H9 (cell line): ENCODE measurements around the gene CASTOR1. TPM values are rescaled to one million over a fixed set of nuclear protein-coding genes. Genes with fewer than 3 reads are reported as not detected.
A peak's percentile ranks its signal among the peaks of the same experiment; 100 is the strongest.

Experiments used
- DNase-seq: peaks from one replicate; pipeline ENCODE4 v3.0.0-alpha.2; 2017
- H2AFZ ChIP-seq: one replicate; pipeline ENCODE4 v1.6.1; 2013; ENCODE audit warnings: mild to moderate bottlenecking, low read length, control low read depth, moderate library complexity
- H2AK5ac ChIP-seq: 2 replicates; pipeline ENCODE4 v1.6.1; 2013; ENCODE audit warnings: low read length, control low read depth, mixed read lengths; ENCODE audit not compliant: insufficient read length
- H2BK120ac ChIP-seq: one replicate; pipeline ENCODE4 v1.6.1; 2013; ENCODE audit warnings: low read depth, mild to moderate bottlenecking, low read length, control low read depth, inconsistent platforms; ENCODE audit not compliant: poor library complexity, severe bottlenecking
- H2BK12ac ChIP-seq: 2 replicates; pipeline ENCODE4 v1.6.1; 2013; ENCODE audit warnings: low read length, control low read depth, mixed read lengths, low read depth; ENCODE audit not compliant: insufficient read length
- H2BK15ac ChIP-seq: 2 replicates; pipeline ENCODE4 v1.6.1; 2013; ENCODE audit warnings: low read depth, low read length, control low read depth
- H2BK20ac ChIP-seq: one replicate; pipeline ENCODE4 v1.6.1; 2013; ENCODE audit warnings: low read depth, mild to moderate bottlenecking, low read length, control low read depth, inconsistent platforms; ENCODE audit not compliant: poor library complexity, severe bottlenecking
- H2BK5ac ChIP-seq: 2 replicates; pipeline ENCODE4 v1.6.1; 2013; ENCODE audit warnings: low read length, control low read depth, mixed read lengths; ENCODE audit not compliant: insufficient read length
- H3K14ac ChIP-seq: 2 replicates; pipeline ENCODE4 v1.6.1; 2013; ENCODE audit warnings: low read length, control low read depth; ENCODE audit not compliant: insufficient read depth
- H3K18ac ChIP-seq: 2 replicates; pipeline ENCODE4 v1.6.1; 2013; ENCODE audit warnings: low read depth, mild to moderate bottlenecking, mixed read lengths, low read length, control low read depth; ENCODE audit not compliant: insufficient read length
- H3K23ac ChIP-seq: 2 replicates; pipeline ENCODE4 v1.6.1; 2013; ENCODE audit warnings: low read length, control low read depth, mixed read lengths, low read depth; ENCODE audit not compliant: insufficient read length
- H3K23me2 ChIP-seq: 2 replicates; pipeline ENCODE4 v1.6.1; 2013; ENCODE audit warnings: low read depth, mild to moderate bottlenecking, mixed read lengths, low read length, control low read depth; ENCODE audit not compliant: insufficient read length, poor library complexity, severe bottlenecking
- H3K27ac ChIP-seq: 2 replicates; pipeline ENCODE4 v1.5.1; 2013; ENCODE audit warnings: low read length, control low read depth, mixed read lengths, low read depth; ENCODE audit not compliant: insufficient read length
- H3K27me3 ChIP-seq: 2 replicates; pipeline ENCODE4 v1.6.1; 2013; ENCODE audit warnings: low read length, control low read depth, inconsistent platforms; ENCODE audit not compliant: insufficient read depth
- H3K4ac ChIP-seq: 2 replicates; pipeline ENCODE4 v1.6.1; 2013; ENCODE audit warnings: low read depth, mild to moderate bottlenecking, control low read depth, inconsistent platforms, low read length, moderate library complexity
- H3K4me1 ChIP-seq: 2 replicates; pipeline ENCODE4 v1.6.1; 2013; ENCODE audit warnings: low read length, control low read depth, inconsistent platforms; ENCODE audit not compliant: insufficient read depth
- H3K4me2 ChIP-seq: 2 replicates; pipeline ENCODE4 v1.6.1; 2013; ENCODE audit warnings: low read length, control low read depth, mixed read lengths; ENCODE audit not compliant: insufficient read length, insufficient read depth
- H3K56ac ChIP-seq: 2 replicates; pipeline ENCODE4 v1.6.1; 2013; ENCODE audit warnings: low read depth, mild to moderate bottlenecking, mixed read lengths, low read length, control low read depth; ENCODE audit not compliant: insufficient read length
- H3K79me1 ChIP-seq: 2 replicates; pipeline ENCODE4 v1.6.1; 2013; ENCODE audit warnings: low read depth, mild to moderate bottlenecking, moderate library complexity, low read length, control low read depth, inconsistent platforms; ENCODE audit not compliant: insufficient read depth, poor library complexity, severe bottlenecking
- H3K79me2 ChIP-seq: 2 replicates; pipeline ENCODE4 v1.6.1; 2013; ENCODE audit warnings: low read length, control low read depth, inconsistent platforms; ENCODE audit not compliant: insufficient read depth
- H3K9ac ChIP-seq: 2 replicates; pipeline ENCODE4 v1.6.1; 2013; ENCODE audit warnings: low read length, control low read depth, mixed read lengths; ENCODE audit not compliant: insufficient read length; ENCODE audit errors: extremely low read depth
- H3K9me3 ChIP-seq: one replicate; pipeline ENCODE4 v1.6.1; 2013; ENCODE audit warnings: low read depth, low read length, inconsistent platforms; ENCODE audit not compliant: control insufficient read depth
- H3T11ph ChIP-seq: one replicate; pipeline ENCODE4 v1.6.1; 2013; ENCODE audit warnings: mild to moderate bottlenecking, low read length, control low read depth, inconsistent platforms
- H4K20me1 ChIP-seq: one replicate; pipeline ENCODE4 v1.6.1; 2013; ENCODE audit not compliant: control insufficient read depth, insufficient read length, insufficient read depth
- H4K5ac ChIP-seq: 2 replicates; pipeline ENCODE4 v1.6.1; 2013; ENCODE audit warnings: low read depth, mild to moderate bottlenecking, mixed read lengths, low read length, control low read depth; ENCODE audit not compliant: insufficient read length
- H4K8ac ChIP-seq: replicated peaks from 2 replicates; pipeline ENCODE4 v1.6.1; 2013; ENCODE audit warnings: low read length, control low read depth, mixed read lengths, low read depth; ENCODE audit not compliant: insufficient read length
- H4K91ac ChIP-seq: 2 replicates; pipeline ENCODE4 v1.6.1; 2013; ENCODE audit warnings: low read depth, mild to moderate bottlenecking, moderate library complexity, mixed read lengths, low read length, control low read depth; ENCODE audit not compliant: insufficient read length
- H3K27ac Mint-ChIP-seq, 3 experiments: 2 replicates in 2 of 3; 3 replicates in 1 of 3; pipeline ENCODE4 v1.8.0; 2020 to 2021; ENCODE audit warnings: mixed read lengths in 3 of 3, mild to moderate bottlenecking in 1 of 3, moderate library complexity in 1 of 3
- H3K27me3 Mint-ChIP-seq: 2 replicates; pipeline ENCODE4 v1.8.0; 2021; ENCODE audit warnings: low read depth, mild to moderate bottlenecking, moderate library complexity, mixed read lengths
- H3K36me3 Mint-ChIP-seq, 3 experiments: 2 replicates in 2 of 3; 3 replicates in 1 of 3; pipeline ENCODE4 v1.8.0; 2020 to 2021; ENCODE audit warnings: low read depth in 3 of 3, mixed read lengths in 3 of 3; ENCODE audit not compliant: insufficient read depth in 1 of 3
- H3K4me1 Mint-ChIP-seq, 2 experiments: 2 replicates each; pipeline ENCODE4 v1.8.0; 2020; ENCODE audit warnings: mixed read lengths in 2 of 2
- H3K4me3 Mint-ChIP-seq, 2 experiments: 2 replicates in 1 of 2; 3 replicates in 1 of 2; pipeline ENCODE4 v1.8.0; 2020 to 2021; ENCODE audit warnings: mild to moderate bottlenecking in 2 of 2, mixed read lengths in 2 of 2, moderate library complexity in 1 of 2
- H3K9me3 Mint-ChIP-seq, 2 experiments: 2 replicates in 1 of 2; 3 replicates in 1 of 2; pipeline ENCODE4 v1.8.0; 2020; ENCODE audit warnings: mild to moderate bottlenecking in 2 of 2, mixed read lengths in 2 of 2, moderate library complexity in 1 of 2
- CTCF ChIP-seq: fragments of 200-600 bp; sonication (generic); conservative IDR thresholded peaks from 3 replicates; pipeline ENCODE4 v1.8.0; 2021; ENCODE audit warnings: antibody characterized with exemption, mild to moderate bottlenecking
- WGBS: extraction: QIAGEN DNeasy Blood & Tissue Kit; methylation state at CpG from one replicate; pipeline ENCODE4 v1.1.7; 2013; ENCODE audit warnings: missing lambda C conversion rate, low lambda C conversion rate, mixed read lengths; ENCODE audit not compliant: insufficient read length; ENCODE audit errors: extremely low coverage; 5-methylcytosine and 5-hydroxymethylcytosine counted together
- total RNA-seq: library from RNA; stranded (reverse); gene quantifications from 2 replicates; pipeline ENCODE4 v1.2.1, GENCODE V29; 2021

CASTOR1 gene
- total RNA-seq, 1 experiment from 2014 or later: 8.8 TPM

GRCh38 chr22:30312053-30312452 is 22.7 kb upstream of the CASTOR1 start:
- Mint-ChIP-seq H3K36me3 (no peaks in the 10 kb centered on the region), H3K4me1 (peaks cover 11 to 13% of the 10 kb centered on the region in 2 experiments), H3K27ac (peak overlapping the region in 1 of 3 experiments; percentile 25; a peak in 1 of 7 replicates), H3K27me3 (no peaks in the 10 kb centered on the region), H3K4me3 (no peak overlapping the region), H3K9me3 (no peaks in the 10 kb centered on the region; a peak in 1 of 5 replicates)
- H3K23me2 ChIP-seq: no peaks in the 10 kb centered on the region
- no peak overlapping the region for H2BK20ac ChIP-seq
- H3K27ac ChIP-seq: no peak overlapping the region
- whole genome bisulfite sequencing: no CpG with 5 or more reads among the region's 6 CpGs
- no peak overlapping the region for H4K8ac ChIP-seq
- no peaks in the 10 kb centered on the region for H3K79me2 ChIP-seq
- TF ChIP-seq CTCF: no peak
- H3K18ac ChIP-seq: no peak overlapping the region
- no peak overlapping the region for H2BK12ac ChIP-seq
- no peak overlapping the region for H3K14ac ChIP-seq
- no peak overlapping the region for H2BK15ac ChIP-seq
- no peak overlapping the region for H2AFZ ChIP-seq
- no peak overlapping the region for H4K5ac ChIP-seq
- H4K91ac ChIP-seq: no peak overlapping the region
- no peak overlapping the region for H3K9ac ChIP-seq
- H2BK120ac ChIP-seq: no peak overlapping the region
- H4K20me1 ChIP-seq: no peaks in the 10 kb centered on the region
- no peak overlapping the region for H2BK5ac ChIP-seq
- no peak overlapping the region for H3K4me2 ChIP-seq
- H3K23ac ChIP-seq: no peak overlapping the region
- no peak overlapping the region for H2AK5ac ChIP-seq
- DNase-seq: no peak
- H3K4me1 ChIP-seq: no peaks in the 10 kb centered on the region; the same call in 1 of the 2 replicates
- H3T11ph ChIP-seq: no peak overlapping the region
- no peaks in the 10 kb centered on the region for H3K27me3 ChIP-seq
- H3K9me3 ChIP-seq: no peaks in the 10 kb centered on the region
- H3K56ac ChIP-seq: no peak overlapping the region
- H3K79me1 ChIP-seq: no peaks in the 10 kb centered on the region
- no peak overlapping the region for H3K4ac ChIP-seq
